Epithelial cell of umbilical artery (primary cell): ENCODE data around the gene SPINK4. TPM values are rescaled to one million over a fixed set of nuclear protein-coding genes. Genes with fewer than 3 reads are reported as not detected.

Experiments used
- total RNA-seq: library from RNA; depleted of rRNA; stranded (reverse); fragments of >200 nt; gene quantifications from 2 replicates; pipeline ENCODE4 v1.2.3, GENCODE V29; 2014

The SPINK4 gene
- not detected in 2 replicates for total RNA-seq

GRCh38 chr9:33239921-33240320 is at the start of gene SPINK4:
Gene SPINK4, plus strand, starts transcription at chr9:33240167. Its CDS starts 42 bp downstream, at chr9:33240209.

GRCh38 chr9:33264473-33265177 is 24.7 kb downstream of the SPINK4 start, which contains the start of the genes BAG1 and CHMP5:
Gene BAG1, minus strand, starts transcription at chr9:33264708.
Gene CHMP5, plus strand, starts transcription at chr9:33265049. Its CDS starts 30 bp downstream, at chr9:33265079.

GRCh38 chr9:33290247-33291030 is 50.5 kb downstream of the SPINK4 start, which contains the start of gene NFX1:
Gene NFX1, plus strand, starts transcription at chr9:33290516. Its CDS starts 57 bp downstream, at chr9:33290573.

Other genes with a start within 250 kb of the SPINK4 start
- gene APTX, start 238.5 kb upstream of the SPINK4 start, total RNA-seq = 35.0 and 42.6 TPM in 2 replicates
- gene DNAJA1, start 214.9 kb upstream of the SPINK4 start, total RNA-seq = 141 and 179 TPM in 2 replicates
- 40.9 and 48.2 TPM in 2 replicates for gene SMU1, start 163.5 kb upstream of the SPINK4 start, total RNA-seq
- 10.4 and 12.9 TPM in 2 replicates for gene B4GALT1, start 72.8 kb upstream of the SPINK4 start, total RNA-seq
- gene BAG1, start 24.5 kb downstream of the SPINK4 start, total RNA-seq = 29.9 and 39.1 TPM in 2 replicates
- 129 and 208 TPM in 2 replicates for gene CHMP5, start 24.9 kb downstream of the SPINK4 start, total RNA-seq
- 11.4 and 16.3 TPM in 2 replicates for gene NFX1, start 50.3 kb downstream of the SPINK4 start, total RNA-seq
- gene AQP7, start 162.4 kb downstream of the SPINK4 start, total RNA-seq = not detected in 2 replicates
- gene AQP3, start 207.4 kb downstream of the SPINK4 start, total RNA-seq = under 0.01 and 0.61 TPM in 2 replicates
- 19.2 and 22.6 TPM in 2 replicates for gene NOL6, start 233.8 kb downstream of the SPINK4 start, total RNA-seq